K562 (cell line): Measurements from ENCODE around the gene TRIAP1.

Source experiments
- CTCF ChIP-seq, 3 experiments: IDR thresholded peaks in 2 of 3; conservative IDR thresholded peaks in 1 of 3; 2 replicates each; pipeline ENCODE4 v1.5.1; 2011 to 2012; ENCODE audit warnings: low read length in 3 of 3, mild to moderate bottlenecking in 3 of 3, control low read depth in 2 of 3, improper control_type of control experiment in 1 of 3, inconsistent platforms in 1 of 3, low read depth in 1 of 3, mixed read lengths in 1 of 3, moderate library complexity in 1 of 3; ENCODE audit not compliant: insufficient read depth in 2 of 3
- GATA2 ChIP-seq: sonication (generic); formaldehyde crosslinking; IDR thresholded peaks from 2 replicates; pipeline ENCODE4 v1.4.0; 2020; ENCODE audit warnings: mild to moderate bottlenecking, missing genetic modification reagents
- POLR2A ChIP-seq: fragments of 450-650 bp; conservative IDR thresholded peaks from 2 replicates; pipeline ENCODE4 v1.6.1; 2016
- POLR2AphosphoS5 ChIP-seq: IDR thresholded peaks from 2 replicates; pipeline ENCODE4 v1.6.1; 2011; ENCODE audit warnings: mild to moderate bottlenecking, low read depth, low read length, moderate library complexity; ENCODE audit not compliant: control insufficient read depth, insufficient read depth
- TCF3 ChIP-seq: sonication (generic); formaldehyde crosslinking; IDR thresholded peaks from 2 replicates; pipeline ENCODE4 v1.4.0; 2020; ENCODE audit warnings: mild to moderate bottlenecking, missing genetic modification reagents
- ZZZ3 ChIP-seq: fragments of 450-650 bp; IDR thresholded peaks from 2 replicates; pipeline ENCODE4 v1.6.1; 2016; ENCODE audit warnings: antibody characterized with exemption, mild to moderate bottlenecking, moderate library complexity
- TF ChIP-seq, protein P1 (sequence below): fragments of 200-400 bp; formaldehyde crosslinking; IDR thresholded peaks from 2 replicates; pipeline ENCODE4 v1.6.1; 2017; ENCODE audit warnings: mild to moderate bottlenecking, low read depth, low read length, moderate library complexity
- TF ChIP-seq, protein P2 (sequence below): fragments of 450-650 bp; IDR thresholded peaks from 2 replicates; pipeline ENCODE4 v1.6.1; 2016; ENCODE audit warnings: missing biosample characterization, missing genetic modification characterization

GRCh38 chr12:120447992-120448391 lies 1.8 kb upstream of the TRIAP1 start:
- TF ChIP-seq POLR2AphosphoS5 (no peak), CTCF (IDR thresholded peaks at IDR 0.05 in 2 of 3, conservative IDR thresholded peaks at IDR 0.05 in 1 of 3; ENCODE audit: insufficient read depth in 2 of 3, low read depth in 1 of 3, low read length in 3 of 3) (no peak), POLR2A (no peak), GATA2 (no peak), TCF3 (no peak), ZZZ3 (no peak)
- TF ChIP-seq, protein P1, sequence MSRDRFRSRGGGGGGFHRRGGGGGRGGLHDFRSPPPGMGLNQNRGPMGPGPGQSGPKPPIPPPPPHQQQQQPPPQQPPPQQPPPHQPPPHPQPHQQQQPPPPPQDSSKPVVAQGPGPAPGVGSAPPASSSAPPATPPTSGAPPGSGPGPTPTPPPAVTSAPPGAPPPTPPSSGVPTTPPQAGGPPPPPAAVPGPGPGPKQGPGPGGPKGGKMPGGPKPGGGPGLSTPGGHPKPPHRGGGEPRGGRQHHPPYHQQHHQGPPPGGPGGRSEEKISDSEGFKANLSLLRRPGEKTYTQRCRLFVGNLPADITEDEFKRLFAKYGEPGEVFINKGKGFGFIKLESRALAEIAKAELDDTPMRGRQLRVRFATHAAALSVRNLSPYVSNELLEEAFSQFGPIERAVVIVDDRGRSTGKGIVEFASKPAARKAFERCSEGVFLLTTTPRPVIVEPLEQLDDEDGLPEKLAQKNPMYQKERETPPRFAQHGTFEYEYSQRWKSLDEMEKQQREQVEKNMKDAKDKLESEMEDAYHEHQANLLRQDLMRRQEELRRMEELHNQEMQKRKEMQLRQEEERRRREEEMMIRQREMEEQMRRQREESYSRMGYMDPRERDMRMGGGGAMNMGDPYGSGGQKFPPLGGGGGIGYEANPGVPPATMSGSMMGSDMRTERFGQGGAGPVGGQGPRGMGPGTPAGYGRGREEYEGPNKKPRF = no peak
- TF ChIP-seq, protein P2, sequence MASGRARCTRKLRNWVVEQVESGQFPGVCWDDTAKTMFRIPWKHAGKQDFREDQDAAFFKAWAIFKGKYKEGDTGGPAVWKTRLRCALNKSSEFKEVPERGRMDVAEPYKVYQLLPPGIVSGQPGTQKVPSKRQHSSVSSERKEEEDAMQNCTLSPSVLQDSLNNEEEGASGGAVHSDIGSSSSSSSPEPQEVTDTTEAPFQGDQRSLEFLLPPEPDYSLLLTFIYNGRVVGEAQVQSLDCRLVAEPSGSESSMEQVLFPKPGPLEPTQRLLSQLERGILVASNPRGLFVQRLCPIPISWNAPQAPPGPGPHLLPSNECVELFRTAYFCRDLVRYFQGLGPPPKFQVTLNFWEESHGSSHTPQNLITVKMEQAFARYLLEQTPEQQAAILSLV (tag) = no peak
